Osteocyte (in vitro differentiated cells): ENCODE data around the gene MEIS1. TPM values are rescaled to one million over a fixed set of nuclear protein-coding genes. Genes with fewer than 3 reads are reported as not detected.
A peak's percentile ranks its signal among the peaks of the same experiment; 100 is the strongest.

ENCODE experiments used
- DNase-seq: peaks from one replicate; pipeline ENCODE4 v3.0.0; 2021; ENCODE audit warnings: mixed read lengths; ENCODE audit not compliant: unreplicated experiment; ENCODE audit errors: extremely low spot score
- H3K27ac Mint-ChIP-seq: one replicate; pipeline ENCODE4 v1.8.0; 2021; ENCODE audit warnings: mild to moderate bottlenecking, mixed read lengths; ENCODE audit not compliant: unreplicated experiment
- H3K27me3 Mint-ChIP-seq: one replicate; pipeline ENCODE4 v1.8.0; 2021; ENCODE audit warnings: mixed read lengths; ENCODE audit not compliant: unreplicated experiment
- H3K36me3 Mint-ChIP-seq: one replicate; pipeline ENCODE4 v1.8.0; 2021; ENCODE audit warnings: mixed read lengths; ENCODE audit not compliant: unreplicated experiment
- H3K4me1 Mint-ChIP-seq: one replicate; pipeline ENCODE4 v1.8.0; 2021; ENCODE audit warnings: mixed read lengths; ENCODE audit not compliant: unreplicated experiment
- H3K4me3 Mint-ChIP-seq: one replicate; pipeline ENCODE4 v1.8.0; 2021; ENCODE audit warnings: mild to moderate bottlenecking, moderate library complexity, mixed read lengths; ENCODE audit not compliant: unreplicated experiment
- H3K9me3 Mint-ChIP-seq: one replicate; pipeline ENCODE4 v1.8.0; 2021; ENCODE audit warnings: mixed read lengths; ENCODE audit not compliant: unreplicated experiment
- total RNA-seq: library from RNA; stranded (reverse); gene quantifications from 2 replicates; pipeline ENCODE4 v1.2.1, GENCODE V29; 2021
- TF ChIP-seq, protein P1 (sequence below): fragments of 200-600 bp; sonication (generic); IDR thresholded peaks from 2 replicates; pipeline ENCODE4 v1.5.0; 2021; ENCODE audit warnings: antibody characterized with exemption, mild to moderate bottlenecking, moderate library complexity

The MEIS1 gene
- total RNA-seq, 1 donor from 2014 or later = 0.86 TPM

DNA sequence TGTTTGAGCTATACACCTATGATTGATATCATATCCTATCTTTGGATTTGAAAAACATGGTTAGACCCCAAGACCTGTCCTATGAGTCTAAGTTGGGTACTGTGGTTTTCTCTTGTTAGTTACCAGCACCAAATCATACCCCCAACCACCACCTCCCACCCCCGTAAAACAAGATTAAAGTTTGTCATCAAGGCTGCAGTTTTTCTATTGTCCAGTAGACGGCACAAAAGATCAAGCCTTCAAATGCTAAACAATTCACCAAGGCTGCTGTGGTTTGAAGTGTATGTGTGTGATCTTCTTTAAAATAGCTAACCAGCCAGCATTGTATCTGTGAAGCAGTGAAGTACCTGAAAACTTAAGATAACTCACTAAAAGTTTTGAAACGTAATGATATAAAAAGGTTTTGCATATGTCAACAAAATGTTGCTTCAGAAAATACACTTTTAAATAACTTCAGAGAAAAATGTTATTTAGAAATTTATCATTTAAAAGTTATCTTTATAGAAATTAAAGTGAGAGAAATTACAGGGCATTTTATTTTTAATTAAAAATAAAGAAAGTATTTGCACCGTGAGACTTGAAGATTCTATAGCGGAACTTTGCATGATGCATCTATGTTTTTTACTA, 5.8 kb upstream of the MEIS1 start:
- H3K27me3 Mint-ChIP-seq = peaks cover 91% of the 10 kb centered on the region
- no peak overlapping the region for H3K4me3 Mint-ChIP-seq

DNA sequence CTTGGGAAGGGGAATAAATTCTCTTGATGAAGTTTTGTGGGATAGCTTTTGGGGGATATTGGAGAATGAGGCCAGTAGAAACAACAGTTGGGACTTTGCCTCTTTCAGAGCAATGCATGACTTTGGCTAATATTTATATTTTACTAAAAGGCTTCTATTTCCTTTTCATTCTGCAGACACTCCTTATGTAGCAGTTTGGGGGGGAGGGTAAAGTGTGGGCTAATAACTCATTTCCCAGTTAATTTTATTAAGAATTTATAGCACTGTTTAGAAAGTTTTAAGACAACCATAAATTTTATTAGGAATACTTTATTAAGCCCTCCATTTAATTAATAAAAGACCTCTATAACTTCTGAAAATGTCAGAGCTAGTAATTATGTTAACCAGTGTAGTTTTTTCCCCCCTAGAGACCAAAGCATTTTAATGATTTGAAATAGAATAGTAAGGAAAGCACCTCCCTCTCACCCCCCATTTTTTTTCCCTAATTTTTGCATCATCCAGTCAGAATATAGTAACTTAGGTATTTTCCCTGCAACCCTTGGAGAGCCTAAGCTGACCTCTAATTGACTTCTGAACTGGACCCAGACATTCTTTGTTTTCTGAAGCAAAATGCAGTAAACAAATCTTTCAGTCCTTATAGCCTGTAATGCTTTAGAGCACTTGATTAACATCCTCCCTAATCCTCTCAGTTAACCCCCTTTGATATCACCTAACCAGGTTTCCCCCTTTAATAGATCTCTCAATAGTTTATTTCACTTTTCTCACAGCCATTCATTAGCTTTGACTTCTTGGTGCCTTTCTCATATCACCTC, 5.0 kb upstream of the MEIS1 start:
- no peaks in the 10 kb centered on the region for H3K9me3 Mint-ChIP-seq
- no peak overlapping the region for H3K27ac Mint-ChIP-seq
- H3K4me1 Mint-ChIP-seq = peaks cover 27% of the 10 kb centered on the region
- TF ChIP-seq, protein P1, sequence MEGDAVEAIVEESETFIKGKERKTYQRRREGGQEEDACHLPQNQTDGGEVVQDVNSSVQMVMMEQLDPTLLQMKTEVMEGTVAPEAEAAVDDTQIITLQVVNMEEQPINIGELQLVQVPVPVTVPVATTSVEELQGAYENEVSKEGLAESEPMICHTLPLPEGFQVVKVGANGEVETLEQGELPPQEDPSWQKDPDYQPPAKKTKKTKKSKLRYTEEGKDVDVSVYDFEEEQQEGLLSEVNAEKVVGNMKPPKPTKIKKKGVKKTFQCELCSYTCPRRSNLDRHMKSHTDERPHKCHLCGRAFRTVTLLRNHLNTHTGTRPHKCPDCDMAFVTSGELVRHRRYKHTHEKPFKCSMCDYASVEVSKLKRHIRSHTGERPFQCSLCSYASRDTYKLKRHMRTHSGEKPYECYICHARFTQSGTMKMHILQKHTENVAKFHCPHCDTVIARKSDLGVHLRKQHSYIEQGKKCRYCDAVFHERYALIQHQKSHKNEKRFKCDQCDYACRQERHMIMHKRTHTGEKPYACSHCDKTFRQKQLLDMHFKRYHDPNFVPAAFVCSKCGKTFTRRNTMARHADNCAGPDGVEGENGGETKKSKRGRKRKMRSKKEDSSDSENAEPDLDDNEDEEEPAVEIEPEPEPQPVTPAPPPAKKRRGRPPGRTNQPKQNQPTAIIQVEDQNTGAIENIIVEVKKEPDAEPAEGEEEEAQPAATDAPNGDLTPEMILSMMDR = no peak
- H3K4me3 Mint-ChIP-seq = no peak overlapping the region
- no peaks in the 10 kb centered on the region for H3K36me3 Mint-ChIP-seq
- DNase-seq = no peak
- H3K27me3 Mint-ChIP-seq = peaks cover 89% of the 10 kb centered on the region

More for the DNA sequence above, 5.8 kb upstream of the MEIS1 start:
- no peak for DNase-seq
- Mint-ChIP-seq H3K36me3 (no peaks in the 10 kb centered on the region), H3K27ac (no peak overlapping the region), H3K9me3 (no peaks in the 10 kb centered on the region), H3K4me1 (peaks cover 23% of the 10 kb centered on the region)
- TF ChIP-seq, protein P1 = peak; percentile 80

GRCh38 chr2:66430505-66431273, 4.2 kb upstream of the MEIS1 start:
- no peak overlapping the region for H3K27ac Mint-ChIP-seq
- H3K4me1 Mint-ChIP-seq = peaks cover 34% of the 10 kb centered on the region
- H3K36me3 Mint-ChIP-seq = no peaks in the 10 kb centered on the region
- no peaks in the 10 kb centered on the region for H3K9me3 Mint-ChIP-seq
- H3K27me3 Mint-ChIP-seq = peaks cover 89% of the 10 kb centered on the region
- TF ChIP-seq, protein P1 = no peak
- no peak overlapping the region for H3K4me3 Mint-ChIP-seq
- no peak for DNase-seq

GRCh38 chr2:66431274-66431642, 3.7 kb upstream of the MEIS1 start:
- TF ChIP-seq, protein P1 = no peak
- Mint-ChIP-seq H3K4me3 (no peak overlapping the region), H3K36me3 (no peaks in the 10 kb centered on the region), H3K27ac (no peak overlapping the region), H3K9me3 (no peaks in the 10 kb centered on the region), H3K4me1 (peaks cover 30% of the 10 kb centered on the region), H3K27me3 (peaks cover 88% of the 10 kb centered on the region)
- DNase-seq = no peak
